ENCODE measurements around the gene ZNF354C. TPM values are rescaled to one million over a fixed set of nuclear protein-coding genes. Genes with fewer than 3 reads are reported as not detected.

ZNF354C gene
- polyA plus RNA-seq (2013, experiment 1 of 2), result 2.7 TPM
- polyA plus RNA-seq (2013, experiment 2 of 2), result 2.8 TPM

GRCh38 chr5:179060116-179061008 lies at the start of gene ZNF354C:
ZNF354C (plus strand) TSS chr5:179060373; CDS start chr5:179062069, 1,696 bp downstream.
- Histone ChIP-seq H3K18ac (ENCODE audit: low read length) (peak within 1 kb of the TSS; percentile 28), H3K36me3 (ENCODE audit: control insufficient read depth, insufficient read depth, low read length) (no peaks in the 10 kb centered on the region), H3K4me1 (ENCODE audit: control insufficient read depth, low read depth, low read length) (no peaks in the 10 kb centered on the region), H3K56ac (ENCODE audit: low read length) (peak within 1 kb of the TSS; percentile 84), H2BK15ac (replicated peaks; ENCODE audit: low read depth) (no peak within 1 kb of the TSS), H4K5ac (ENCODE audit: low read length) (no peak within 1 kb of the TSS), H3K4ac (ENCODE audit: low read depth, low read length) (no peak within 1 kb of the TSS), H3K27ac (ENCODE audit: low read depth, low read length) (no peak within 1 kb of the TSS), H2BK120ac (ENCODE audit: low read depth, low read length) (no peak within 1 kb of the TSS), H3K9ac (ENCODE audit: low read length) (peak within 1 kb of the TSS; percentile 76), H3K79me1 (ENCODE audit: low read length) (no peaks in the 10 kb centered on the region), H3K4me2 (ENCODE audit: low read length) (peak within 1 kb of the TSS; percentile 62), H3K4me3 (ENCODE audit: low read length) (peak within 1 kb of the TSS; percentile 50), H2BK5ac (ENCODE audit: low read length) (no peak within 1 kb of the TSS), H3K27me3 (ENCODE audit: insufficient read depth, low read length, poor library complexity) (no peaks in the 10 kb centered on the region), H3K79me2 (ENCODE audit: control insufficient read depth, insufficient read depth, low read length) (no peaks in the 10 kb centered on the region), H3K23ac (ENCODE audit: low read length) (no peak within 1 kb of the TSS), H2AK5ac (ENCODE audit: low read length) (no peak within 1 kb of the TSS), H4K8ac (ENCODE audit: low read depth, low read length) (peak within 1 kb of the TSS; percentile 60)
- DNase-seq, result peak; percentile 91
- WGBS (ENCODE audit: extremely low coverage, insufficient coverage, low lambda C conversion rate), result no CpG with 5 or more reads among the region's 81 CpGs

DNA sequence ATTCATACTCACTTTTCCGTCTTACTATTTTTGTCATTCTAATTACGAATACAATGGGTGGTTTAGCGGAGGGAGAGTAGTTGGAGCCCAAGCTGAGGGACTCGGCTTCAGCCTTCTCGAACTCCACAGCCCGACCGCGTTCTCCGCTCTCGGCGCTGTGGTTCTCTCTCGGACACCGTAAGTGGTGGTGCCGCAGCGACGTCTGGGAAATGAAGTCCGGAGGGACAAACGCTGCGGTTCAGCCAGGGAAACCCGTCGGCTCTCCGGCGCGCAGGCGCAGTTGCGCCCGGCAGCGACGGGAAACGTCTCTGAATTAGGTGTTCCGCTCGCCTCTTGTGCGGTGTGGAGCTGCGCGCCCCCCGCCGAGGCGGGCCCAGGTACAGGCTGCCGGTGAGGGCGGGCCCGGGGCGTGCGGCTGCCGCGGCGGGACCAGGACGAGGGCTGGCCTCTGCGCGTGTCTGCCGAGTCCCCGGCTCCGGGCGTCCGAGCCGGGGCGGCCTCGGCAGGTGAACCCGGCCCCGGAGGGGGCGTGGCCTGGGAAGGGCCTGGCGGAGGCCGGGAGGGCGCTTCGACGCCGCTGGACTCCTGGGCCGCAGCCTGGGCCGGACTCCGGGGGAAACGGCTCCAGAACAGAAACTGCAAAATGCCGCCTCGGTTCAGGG lies 36.5 kb upstream of the ZNF354C start, which contains the start of gene ZNF879:
ZNF879 (plus strand) TSS at position 277 of the 662 bp plus-strand sequence. CDS start 1,201 bp downstream, outside the sequence.
- H3K36me3 ChIP-seq (ENCODE audit: control insufficient read depth, insufficient read depth, low read length), result peaks cover 1% of the 10 kb centered on the region
- H3K4me1 ChIP-seq (ENCODE audit: control insufficient read depth, low read depth, low read length), result no peaks in the 10 kb centered on the region
- no peaks in the 10 kb centered on the region for H3K79me2 ChIP-seq (ENCODE audit: control insufficient read depth, insufficient read depth, low read length)
- H3K27ac ChIP-seq (ENCODE audit: low read depth, low read length), result no peak within 1 kb of the TSS
- H3K4me2 ChIP-seq (ENCODE audit: low read length), result peak within 1 kb of the TSS; percentile 50
- H3K4me3 ChIP-seq (ENCODE audit: low read length), result peak within 1 kb of the TSS; percentile 43
- no CpG with 5 or more reads among the region's 72 CpGs for WGBS (ENCODE audit: extremely low coverage, insufficient coverage, low lambda C conversion rate)
- peak within 1 kb of the TSS; percentile 69 for H3K9ac ChIP-seq (ENCODE audit: low read length)
- H4K8ac ChIP-seq (ENCODE audit: low read depth, low read length), result no peak within 1 kb of the TSS
- H2BK15ac ChIP-seq (replicated peaks; ENCODE audit: low read depth), result no peak within 1 kb of the TSS
- no peak within 1 kb of the TSS for H2BK5ac ChIP-seq (ENCODE audit: low read length)
- peak within 1 kb of the TSS; percentile 29 for H3K18ac ChIP-seq (ENCODE audit: low read length)
- H2BK120ac ChIP-seq (ENCODE audit: low read depth, low read length), result no peak within 1 kb of the TSS
- no peak within 1 kb of the TSS for H4K5ac ChIP-seq (ENCODE audit: low read length)
- H3K4ac ChIP-seq (ENCODE audit: low read depth, low read length), result no peak within 1 kb of the TSS
- no peak within 1 kb of the TSS for H2AK5ac ChIP-seq (ENCODE audit: low read length)
- H3K27me3 ChIP-seq (ENCODE audit: insufficient read depth, low read length, poor library complexity), result no peaks in the 10 kb centered on the region
- H3K23ac ChIP-seq (ENCODE audit: low read length), result no peak within 1 kb of the TSS
- H3K79me1 ChIP-seq (ENCODE audit: low read length), result no peaks in the 10 kb centered on the region
- H3K56ac ChIP-seq (ENCODE audit: low read length), result peak within 1 kb of the TSS; percentile 85
- peak; percentile 98 for DNase-seq

- Histone ChIP-seq H2AK5ac (ENCODE audit: low read length) (no peak overlapping the region), H3K27me3 (ENCODE audit: insufficient read depth, low read length, poor library complexity) (no peaks in the 10 kb centered on the region), H3K79me2 (ENCODE audit: control insufficient read depth, insufficient read depth, low read length) (no peaks in the 10 kb centered on the region), H4K8ac (ENCODE audit: low read depth, low read length) (no peak overlapping the region), H2BK5ac (ENCODE audit: low read length) (no peak overlapping the region), H3K4me1 (ENCODE audit: control insufficient read depth, low read depth, low read length) (no peaks in the 10 kb centered on the region), H2BK15ac (replicated peaks; ENCODE audit: low read depth) (no peak overlapping the region), H4K5ac (ENCODE audit: low read length) (no peak overlapping the region), H2BK120ac (ENCODE audit: low read depth, low read length) (no peak overlapping the region), H3K4me3 (ENCODE audit: low read length) (peak overlapping the region; percentile 15), H3K36me3 (ENCODE audit: control insufficient read depth, insufficient read depth, low read length) (peaks cover 5% of the 10 kb centered on the region), H3K56ac (ENCODE audit: low read length) (no peak overlapping the region), H3K27ac (ENCODE audit: low read depth, low read length) (no peak overlapping the region), H3K23ac (ENCODE audit: low read length) (no peak overlapping the region), H3K18ac (ENCODE audit: low read length) (no peak overlapping the region), H3K9ac (ENCODE audit: low read length) (no peak overlapping the region), H3K4me2 (ENCODE audit: low read length) (no peak overlapping the region), H3K4ac (ENCODE audit: low read depth, low read length) (no peak overlapping the region), H3K79me1 (ENCODE audit: low read length) (no peaks in the 10 kb centered on the region)
- WGBS (ENCODE audit: extremely low coverage, insufficient coverage, low lambda C conversion rate), result no CpG with 5 or more reads among the region's 7 CpGs
- peak; percentile 16 for DNase-seq
These were observed 27.1 kb upstream of the ZNF354C start for GRCh38 chr5:179033004-179033580.

DNA sequence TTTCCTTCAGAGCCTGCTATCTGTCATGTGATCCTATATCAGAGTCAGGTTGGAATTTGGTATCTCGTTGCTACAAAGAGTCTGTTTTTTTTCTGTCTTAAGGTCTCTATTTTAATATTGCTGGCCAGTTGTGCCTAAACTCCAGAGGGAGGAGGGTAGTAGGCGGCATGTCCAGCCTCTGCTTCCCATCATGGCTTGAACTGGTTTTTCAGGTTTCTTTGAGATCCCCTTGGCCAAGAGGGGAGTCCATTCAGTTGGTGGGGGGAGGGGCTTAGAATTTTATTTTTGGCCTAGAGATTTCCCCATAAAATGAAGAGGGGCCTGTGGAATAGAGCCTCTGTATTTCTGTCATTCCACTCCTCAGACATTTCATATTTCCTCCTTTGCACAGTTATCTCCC lies 15.4 kb upstream of the ZNF354C start:
- no peaks in the 10 kb centered on the region for H3K79me2 ChIP-seq (ENCODE audit: control insufficient read depth, insufficient read depth, low read length)
- H4K5ac ChIP-seq (ENCODE audit: low read length), result no peak overlapping the region
- H4K8ac ChIP-seq (ENCODE audit: low read depth, low read length), result no peak overlapping the region
- peak; percentile 13 for DNase-seq
- no peaks in the 10 kb centered on the region for H3K79me1 ChIP-seq (ENCODE audit: low read length)
- whole genome bisulfite sequencing (ENCODE audit: extremely low coverage, insufficient coverage, low lambda C conversion rate), result no CpG with 5 or more reads among the region's 2 CpGs
- no peak overlapping the region for H2AK5ac ChIP-seq (ENCODE audit: low read length)
- no peak overlapping the region for H3K4me3 ChIP-seq (ENCODE audit: low read length)
- H3K4me1 ChIP-seq (ENCODE audit: control insufficient read depth, low read depth, low read length), result no peaks in the 10 kb centered on the region
- H3K4me2 ChIP-seq (ENCODE audit: low read length), result no peak overlapping the region
- H3K27me3 ChIP-seq (ENCODE audit: insufficient read depth, low read length, poor library complexity), result no peaks in the 10 kb centered on the region
- no peaks in the 10 kb centered on the region for H3K36me3 ChIP-seq (ENCODE audit: control insufficient read depth, insufficient read depth, low read length)
- H3K9ac ChIP-seq (ENCODE audit: low read length), result no peak overlapping the region
- H3K4ac ChIP-seq (ENCODE audit: low read depth, low read length), result no peak overlapping the region
- no peak overlapping the region for H2BK15ac ChIP-seq (replicated peaks; ENCODE audit: low read depth)
- H3K23ac ChIP-seq (ENCODE audit: low read length), result no peak overlapping the region
- no peak overlapping the region for H3K56ac ChIP-seq (ENCODE audit: low read length)
- H3K27ac ChIP-seq (ENCODE audit: low read depth, low read length), result no peak overlapping the region
- H2BK5ac ChIP-seq (ENCODE audit: low read length), result no peak overlapping the region
- no peak overlapping the region for H3K18ac ChIP-seq (ENCODE audit: low read length)
- no peak overlapping the region for H2BK120ac ChIP-seq (ENCODE audit: low read depth, low read length)

DNA sequence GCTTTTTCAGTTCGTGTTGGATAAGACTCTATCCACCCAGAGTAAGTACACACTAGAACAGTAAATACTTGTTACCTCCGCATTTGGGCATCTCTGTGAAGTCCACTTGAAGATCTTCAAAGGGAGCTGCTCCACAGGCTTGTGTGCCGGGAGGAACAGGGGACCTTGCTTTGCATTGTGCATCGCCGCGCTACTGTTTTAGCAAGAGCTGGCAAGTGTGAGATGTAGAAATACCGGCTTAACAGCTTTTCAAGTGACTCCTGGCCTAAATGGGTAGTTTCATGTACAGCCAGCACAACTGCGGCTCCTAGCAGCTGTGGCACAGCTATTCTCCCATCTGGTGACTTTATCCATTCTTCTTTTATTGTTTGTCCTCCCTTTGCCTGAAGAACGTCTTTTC lies 8.4 kb upstream of the ZNF354C start:
- H3K18ac ChIP-seq (ENCODE audit: low read length), result no peak overlapping the region
- H3K79me2 ChIP-seq (ENCODE audit: control insufficient read depth, insufficient read depth, low read length), result no peaks in the 10 kb centered on the region
- H3K23ac ChIP-seq (ENCODE audit: low read length), result no peak overlapping the region
- no peak overlapping the region for H2BK15ac ChIP-seq (replicated peaks; ENCODE audit: low read depth)
- H2BK120ac ChIP-seq (ENCODE audit: low read depth, low read length), result no peak overlapping the region
- no peak overlapping the region for H3K9ac ChIP-seq (ENCODE audit: low read length)
- H4K8ac ChIP-seq (ENCODE audit: low read depth, low read length), result no peak overlapping the region
- no peaks in the 10 kb centered on the region for H3K4me1 ChIP-seq (ENCODE audit: control insufficient read depth, low read depth, low read length)
- no peaks in the 10 kb centered on the region for H3K27me3 ChIP-seq (ENCODE audit: insufficient read depth, low read length, poor library complexity)
- no peak overlapping the region for H3K27ac ChIP-seq (ENCODE audit: low read depth, low read length)
- no CpG with 5 or more reads among the region's 9 CpGs for WGBS (ENCODE audit: extremely low coverage, insufficient coverage, low lambda C conversion rate)
- no peak overlapping the region for H3K4ac ChIP-seq (ENCODE audit: low read depth, low read length)
- H4K5ac ChIP-seq (ENCODE audit: low read length), result no peak overlapping the region
- H2BK5ac ChIP-seq (ENCODE audit: low read length), result no peak overlapping the region
- no peak overlapping the region for H3K56ac ChIP-seq (ENCODE audit: low read length)
- no peak overlapping the region for H2AK5ac ChIP-seq (ENCODE audit: low read length)
- no peaks in the 10 kb centered on the region for H3K36me3 ChIP-seq (ENCODE audit: control insufficient read depth, insufficient read depth, low read length)
- no peak for DNase-seq
- H3K4me2 ChIP-seq (ENCODE audit: low read length), result no peak overlapping the region
- no peaks in the 10 kb centered on the region for H3K79me1 ChIP-seq (ENCODE audit: low read length)
- H3K4me3 ChIP-seq (ENCODE audit: low read length), result no peak overlapping the region
